ENCODE data around the gene APBB3. TPM values are rescaled to one million over a fixed set of nuclear protein-coding genes. Genes with fewer than 3 reads are reported as not detected.

The APBB3 gene
- total and polyA plus RNA-seq, 9 of the 15 experiments (the other 6 are each of a cell fraction or from before 2014, with no cell fraction given): 0.17 to 24.3 (median 9.5) TPM

DNA sequence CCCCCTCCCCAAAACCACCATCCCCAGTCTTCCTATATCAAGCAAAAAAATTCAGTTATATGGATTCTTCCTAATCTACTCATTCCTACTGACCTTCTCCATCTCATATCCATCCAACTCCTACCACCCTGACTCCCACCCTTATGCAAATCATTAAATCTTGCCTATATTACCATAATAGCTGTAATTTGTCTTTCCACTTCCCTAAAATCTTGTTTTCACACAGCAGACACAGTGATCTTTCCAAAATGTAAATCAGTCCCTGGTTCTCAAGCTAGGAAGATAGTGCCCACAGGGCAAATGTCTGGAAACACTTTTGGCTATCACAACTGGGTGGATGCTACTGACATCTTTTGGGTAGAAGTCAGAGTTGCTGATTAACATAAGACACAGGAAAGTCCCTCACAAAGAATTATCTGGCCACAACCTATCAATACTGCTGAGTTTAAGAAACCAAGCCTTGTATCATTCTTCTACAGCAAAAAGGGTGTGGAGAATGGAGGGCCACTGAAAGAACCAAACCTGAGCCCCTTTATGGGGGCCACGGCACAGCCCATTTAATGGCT lies 8.6 kb downstream of the APBB3 start (continued):
- TF ChIP-seq MTF1 (CRISPR knock-in tag; IDR thresholded peaks at IDR 0.05; ENCODE audit: borderline replicate concordance) (no peak), ZNF24 (IDR thresholded peaks at IDR 0.05) (no peak), FOXA3 (CRISPR knock-in tag; conservative IDR thresholded peaks at IDR 0.05 in 1 of 2, IDR thresholded peaks at IDR 0.05 in 1 of 2) (no peak), KAT7 (CRISPR knock-in tag; IDR thresholded peaks at IDR 0.05; ENCODE audit: borderline replicate concordance) (0 out of 2 replicates have a peak, but pooled peaks have one; percentile 49), ZNF699 (CRISPR knock-in tag; IDR thresholded peaks at IDR 0.05; ENCODE audit: insufficient replicate concordance) (no peak), NR3C1 (CRISPR knock-in tag; IDR thresholded peaks at IDR 0.05) (no peak), NFRKB (IDR thresholded peaks at IDR 0.05; ENCODE audit: low read depth) (no peak), XRCC4 (IDR thresholded peaks at IDR 0.05; ENCODE audit: extremely low read depth, insufficient read depth, insufficient read length) (no peak), CBX5 (IDR thresholded peaks at IDR 0.05; ENCODE audit: borderline replicate concordance, low read depth) (no peak), POLR2A (conservative IDR thresholded peaks at IDR 0.05) (peak; percentile 25; the same call in 1 of the 2 replicates), MAX (CRISPR knock-in tag; IDR thresholded peaks at IDR 0.05) (no peak)
- TF ChIP-seq, protein P1, sequence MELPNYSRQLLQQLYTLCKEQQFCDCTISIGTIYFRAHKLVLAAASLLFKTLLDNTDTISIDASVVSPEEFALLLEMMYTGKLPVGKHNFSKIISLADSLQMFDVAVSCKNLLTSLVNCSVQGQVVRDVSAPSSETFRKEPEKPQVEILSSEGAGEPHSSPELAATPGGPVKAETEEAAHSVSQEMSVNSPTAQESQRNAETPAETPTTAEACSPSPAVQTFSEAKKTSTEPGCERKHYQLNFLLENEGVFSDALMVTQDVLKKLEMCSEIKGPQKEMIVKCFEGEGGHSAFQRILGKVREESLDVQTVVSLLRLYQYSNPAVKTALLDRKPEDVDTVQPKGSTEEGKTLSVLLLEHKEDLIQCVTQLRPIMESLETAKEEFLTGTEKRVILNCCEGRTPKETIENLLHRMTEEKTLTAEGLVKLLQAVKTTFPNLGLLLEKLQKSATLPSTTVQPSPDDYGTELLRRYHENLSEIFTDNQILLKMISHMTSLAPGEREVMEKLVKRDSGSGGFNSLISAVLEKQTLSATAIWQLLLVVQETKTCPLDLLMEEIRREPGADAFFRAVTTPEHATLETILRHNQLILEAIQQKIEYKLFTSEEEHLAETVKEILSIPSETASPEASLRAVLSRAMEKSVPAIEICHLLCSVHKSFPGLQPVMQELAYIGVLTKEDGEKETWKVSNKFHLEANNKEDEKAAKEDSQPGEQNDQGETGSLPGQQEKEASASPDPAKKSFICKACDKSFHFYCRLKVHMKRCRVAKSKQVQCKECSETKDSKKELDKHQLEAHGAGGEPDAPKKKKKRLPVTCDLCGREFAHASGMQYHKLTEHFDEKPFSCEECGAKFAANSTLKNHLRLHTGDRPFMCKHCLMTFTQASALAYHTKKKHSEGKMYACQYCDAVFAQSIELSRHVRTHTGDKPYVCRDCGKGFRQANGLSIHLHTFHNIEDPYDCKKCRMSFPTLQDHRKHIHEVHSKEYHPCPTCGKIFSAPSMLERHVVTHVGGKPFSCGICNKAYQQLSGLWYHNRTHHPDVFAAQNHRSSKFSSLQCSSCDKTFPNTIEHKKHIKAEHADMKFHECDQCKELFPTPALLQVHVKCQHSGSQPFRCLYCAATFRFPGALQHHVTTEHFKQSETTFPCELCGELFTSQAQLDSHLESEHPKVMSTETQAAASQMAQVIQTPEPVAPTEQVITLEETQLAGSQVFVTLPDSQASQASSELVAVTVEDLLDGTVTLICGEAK (IDR thresholded peaks at IDR 0.05): no peak
- TF ChIP-seq, protein P1 (CRISPR knock-in tag; IDR thresholded peaks at IDR 0.05): no peak
- TF ChIP-seq, protein P2, sequence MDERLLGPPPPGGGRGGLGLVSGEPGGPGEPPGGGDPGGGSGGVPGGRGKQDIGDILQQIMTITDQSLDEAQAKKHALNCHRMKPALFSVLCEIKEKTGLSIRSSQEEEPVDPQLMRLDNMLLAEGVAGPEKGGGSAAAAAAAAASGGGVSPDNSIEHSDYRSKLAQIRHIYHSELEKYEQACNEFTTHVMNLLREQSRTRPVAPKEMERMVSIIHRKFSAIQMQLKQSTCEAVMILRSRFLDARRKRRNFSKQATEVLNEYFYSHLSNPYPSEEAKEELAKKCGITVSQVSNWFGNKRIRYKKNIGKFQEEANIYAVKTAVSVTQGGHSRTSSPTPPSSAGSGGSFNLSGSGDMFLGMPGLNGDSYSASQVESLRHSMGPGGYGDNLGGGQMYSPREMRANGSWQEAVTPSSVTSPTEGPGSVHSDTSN (CRISPR knock-in tag; IDR thresholded peaks at IDR 0.05; ENCODE audit: low read depth): no peak
- TF ChIP-seq, protein P2 (tag; conservative IDR thresholded peaks at IDR 0.05; ENCODE audit: low read depth): no peak
- TF ChIP-seq, protein P3, sequence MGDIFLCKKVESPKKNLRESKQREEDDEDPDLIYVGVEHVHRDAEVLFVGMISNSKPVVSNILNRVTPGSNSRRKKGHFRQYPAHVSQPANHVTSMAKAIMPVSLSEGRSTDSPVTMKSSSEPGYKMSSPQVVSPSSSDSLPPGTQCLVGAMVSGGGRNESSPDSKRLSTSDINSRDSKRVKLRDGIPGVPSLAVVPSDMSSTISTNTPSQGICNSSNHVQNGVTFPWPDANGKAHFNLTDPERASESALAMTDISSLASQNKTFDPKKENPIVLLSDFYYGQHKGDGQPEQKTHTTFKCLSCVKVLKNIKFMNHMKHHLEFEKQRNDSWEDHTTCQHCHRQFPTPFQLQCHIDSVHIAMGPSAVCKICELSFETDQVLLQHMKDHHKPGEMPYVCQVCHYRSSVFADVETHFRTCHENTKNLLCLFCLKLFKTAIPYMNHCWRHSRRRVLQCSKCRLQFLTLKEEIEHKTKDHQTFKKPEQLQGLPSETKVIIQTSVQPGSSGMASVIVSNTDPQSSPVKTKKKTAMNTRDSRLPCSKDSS (IDR thresholded peaks at IDR 0.05; ENCODE audit: low read depth, partially characterized antibody): no peak

All from K562 (cell line).